Mesenchymal stem cell (in vitro differentiated cells and primary cell): ENCODE measurements around the gene CHD9.
A peak's percentile ranks its signal among the peaks of the same experiment; 100 is the strongest.
"Not testable (repeated sequence)": the region's sequence is repeated elsewhere in the genome, so short reads cannot be mapped to it uniquely, and the experiment has no call there.

Experiments used
- DNase-seq: peaks from one replicate; pipeline ENCODE4 v3.0.0-alpha.2; 2013
- H2AFZ ChIP-seq: one replicate; pipeline ENCODE4 v1.6.1; 2013; ENCODE audit warnings: low read depth, mild to moderate bottlenecking, control low read depth, inconsistent platforms, low read length, moderate library complexity
- H2AK5ac ChIP-seq: 2 replicates; pipeline ENCODE4 v1.6.1; 2013; ENCODE audit warnings: low read length, moderate library complexity, mild to moderate bottlenecking, inconsistent platforms; ENCODE audit not compliant: severe bottlenecking
- H2BK120ac ChIP-seq: one replicate; pipeline ENCODE4 v1.6.1; 2013; ENCODE audit warnings: low read depth, mild to moderate bottlenecking, inconsistent platforms, low read length, moderate library complexity
- H2BK12ac ChIP-seq, 2 experiments: one replicate each; pipeline ENCODE4 v1.6.1; 2013; ENCODE audit warnings: inconsistent platforms in 2 of 2, low read length in 2 of 2, mild to moderate bottlenecking in 2 of 2, moderate library complexity in 2 of 2, control low read depth in 1 of 2
- H2BK15ac ChIP-seq: one replicate; pipeline ENCODE4 v1.6.1; 2013; ENCODE audit warnings: mild to moderate bottlenecking, low read depth, inconsistent platforms; ENCODE audit not compliant: poor library complexity, severe bottlenecking
- H2BK5ac ChIP-seq: 2 replicates; pipeline ENCODE4 v1.6.1; 2013; ENCODE audit warnings: low read depth, mild to moderate bottlenecking, low read length, control low read depth, inconsistent platforms; ENCODE audit not compliant: poor library complexity, severe bottlenecking
- H3K14ac ChIP-seq, 2 experiments: one replicate each; pipeline ENCODE4 v1.6.1; 2013; ENCODE audit warnings: inconsistent platforms in 2 of 2, low read length in 2 of 2, control low read depth in 1 of 2, mild to moderate bottlenecking in 1 of 2, moderate library complexity in 1 of 2
- H3K18ac ChIP-seq, 2 experiments: one replicate each; pipeline ENCODE4 v1.6.1; 2013; ENCODE audit warnings: inconsistent platforms in 2 of 2, low read length in 2 of 2, control low read depth in 1 of 2, low read depth in 1 of 2, mild to moderate bottlenecking in 1 of 2
- H3K23ac ChIP-seq, 2 experiments: one replicate each; pipeline ENCODE4 v1.6.1; 2013; ENCODE audit warnings: inconsistent platforms in 2 of 2, low read length in 2 of 2, mild to moderate bottlenecking in 2 of 2, moderate library complexity in 2 of 2, control low read depth in 1 of 2
- H3K27ac ChIP-seq: 2 replicates; pipeline ENCODE4 v1.5.1; 2013; ENCODE audit warnings: mild to moderate bottlenecking, moderate library complexity, low read length, control low read depth, inconsistent platforms; ENCODE audit not compliant: poor library complexity, severe bottlenecking
- H3K27me3 ChIP-seq, 2 experiments: 2 replicates each; pipeline versions ENCODE4 v1.6.1 to v1.7.0; 2013; ENCODE audit warnings: low read length in 2 of 2, mild to moderate bottlenecking in 2 of 2, moderate library complexity in 2 of 2, control low read depth in 1 of 2, inconsistent platforms in 1 of 2; ENCODE audit not compliant: control insufficient read depth in 1 of 2, insufficient read depth in 1 of 2
- H3K36me3 ChIP-seq, 2 experiments: 2 replicates each; pipeline versions ENCODE4 v1.6.1 to v1.7.0; 2013; ENCODE audit warnings: low read length in 2 of 2, control low read depth in 1 of 2, inconsistent platforms in 1 of 2, low read depth in 1 of 2, mild to moderate bottlenecking in 1 of 2; ENCODE audit not compliant: insufficient read depth in 2 of 2, control insufficient read depth in 1 of 2
- H3K4ac ChIP-seq, 2 experiments: one replicate each; pipeline ENCODE4 v1.6.1; 2013; ENCODE audit warnings: inconsistent platforms in 2 of 2, low read length in 2 of 2, mild to moderate bottlenecking in 2 of 2, moderate library complexity in 2 of 2, control low read depth in 1 of 2, low read depth in 1 of 2
- H3K4me1 ChIP-seq: 2 replicates; pipeline ENCODE4 v1.6.1; 2013; ENCODE audit warnings: low read depth, low read length, control low read depth; ENCODE audit not compliant: control insufficient read depth, insufficient read depth
- H3K4me2 ChIP-seq: 2 replicates; pipeline ENCODE4 v1.6.1; 2013; ENCODE audit warnings: low read length, mild to moderate bottlenecking, inconsistent platforms; ENCODE audit not compliant: poor library complexity, severe bottlenecking
- H3K4me3 ChIP-seq, 2 experiments: 2 replicates each; pipeline versions ENCODE4 v1.5.1 to v1.7.0; 2013; ENCODE audit warnings: low read length in 2 of 2, mild to moderate bottlenecking in 2 of 2, control low read depth in 1 of 2, low read depth in 1 of 2; ENCODE audit not compliant: insufficient read depth in 1 of 2
- H3K79me1 ChIP-seq: replicated peaks from 2 replicates; pipeline ENCODE4 v1.6.1; 2013; ENCODE audit warnings: mild to moderate bottlenecking, control low read depth, low read length, inconsistent platforms; ENCODE audit not compliant: poor library complexity, severe bottlenecking
- H3K9ac ChIP-seq: 2 replicates; pipeline ENCODE4 v1.7.0; 2013; ENCODE audit warnings: mild to moderate bottlenecking, low read length, moderate library complexity
- H3K9me3 ChIP-seq: 2 replicates; pipeline ENCODE4 v1.7.0; 2013; ENCODE audit warnings: mild to moderate bottlenecking, low read length; ENCODE audit not compliant: control insufficient read depth
- H4K8ac ChIP-seq: one replicate; pipeline ENCODE4 v1.6.1; 2013; ENCODE audit warnings: inconsistent platforms, mild to moderate bottlenecking, low read length, moderate library complexity
- H4K91ac ChIP-seq: one replicate; pipeline ENCODE4 v1.6.1; 2013; ENCODE audit warnings: mild to moderate bottlenecking, low read length, inconsistent platforms
- WGBS: methylation state at CpG from one replicate; pipeline ENCODE4 v1.1.7; 2013; ENCODE audit warnings: mixed read lengths; 5-methylcytosine and 5-hydroxymethylcytosine counted together

The CHD9 gene

GRCh38 chr16:53323924-53324323 lies 269.1 kb downstream of the CHD9 start:
- H3K14ac ChIP-seq: no peak overlapping the region
- peaks cover 10% of the 10 kb centered on the region for H3K79me1 ChIP-seq
- no peak overlapping the region for H3K23ac ChIP-seq
- no peak overlapping the region for H2BK120ac ChIP-seq
- H2AK5ac ChIP-seq: no peak overlapping the region
- H4K8ac ChIP-seq: no peak overlapping the region
- no peak overlapping the region for H3K27ac ChIP-seq
- no peak overlapping the region for H2AFZ ChIP-seq
- no peak overlapping the region for H3K4me2 ChIP-seq
- no peak overlapping the region for H3K4ac ChIP-seq
- H3K36me3 ChIP-seq: peaks cover 19 to 94% of the 10 kb centered on the region in 2 experiments
- no peak overlapping the region for H2BK12ac ChIP-seq
- H4K91ac ChIP-seq: no peak overlapping the region
- H3K27me3 ChIP-seq: no peaks in the 10 kb centered on the region
- WGBS: 94% methylated on average over 5 of the region's 5 CpGs
- no peak overlapping the region for H2BK15ac ChIP-seq
- no peak for DNase-seq
- H2BK5ac ChIP-seq: no peak overlapping the region
- H3K18ac ChIP-seq: no peak overlapping the region
- no peaks in the 10 kb centered on the region for H3K9me3 ChIP-seq
- no peaks in the 10 kb centered on the region for H3K4me1 ChIP-seq
- no peak overlapping the region for H3K4me3 ChIP-seq
- H3K9ac ChIP-seq: no peak overlapping the region

GRCh38 chr16:53330991-53331390 lies 276.2 kb downstream of the CHD9 start:
- H2AK5ac ChIP-seq, H3K4me2 ChIP-seq, H3K27me3 ChIP-seq, H2AFZ ChIP-seq, H3K23ac ChIP-seq, H4K8ac ChIP-seq, H3K79me1 ChIP-seq, H3K9ac ChIP-seq, H4K91ac ChIP-seq, H3K18ac ChIP-seq, H3K4me1 ChIP-seq, H2BK15ac ChIP-seq, H2BK5ac ChIP-seq, H2BK12ac ChIP-seq, H3K4me3 ChIP-seq, H3K9me3 ChIP-seq, H3K4ac ChIP-seq, H3K14ac ChIP-seq, H2BK120ac ChIP-seq, DNase-seq, H3K27ac ChIP-seq: not testable (repeated sequence)
- H3K36me3 ChIP-seq: peaks cover 3 to 26% of the 10 kb centered on the region in 2 experiments
- WGBS: 100% methylated on average over 2 of the region's 3 CpGs

- Histone ChIP-seq H2BK120ac (no peak overlapping the region), H2AFZ (no peak overlapping the region), H3K27me3 (no peaks in the 10 kb centered on the region), H3K79me1 (no peaks in the 10 kb centered on the region), H3K9ac (no peak overlapping the region), H3K9me3 (no peaks in the 10 kb centered on the region), H3K36me3 (no peaks in the 10 kb centered on the region), H2BK15ac (no peak overlapping the region), H2BK12ac (no peak overlapping the region), H3K4me3 (no peak overlapping the region), H3K4me2 (no peak overlapping the region), H2AK5ac (no peak overlapping the region), H3K4ac (no peak overlapping the region), H4K91ac (no peak overlapping the region), H3K4me1 (no peaks in the 10 kb centered on the region), H4K8ac (no peak overlapping the region), H3K23ac (no peak overlapping the region), H3K14ac (no peak overlapping the region), H3K27ac (no peak overlapping the region), H3K18ac (no peak overlapping the region), H2BK5ac (peak overlapping the region; percentile 19)
- 79% methylated on average over 2 of the region's 4 CpGs for WGBS
- no peak for DNase-seq
These were observed 279.8 kb downstream of the CHD9 start for GRCh38 chr16:53334581-53334980.

- H3K36me3 ChIP-seq: no peaks in the 10 kb centered on the region
- no peaks in the 10 kb centered on the region for H3K4me1 ChIP-seq
- DNase-seq: no peak
- H3K23ac ChIP-seq: no peak overlapping the region
- no peak overlapping the region for H3K9ac ChIP-seq
- H3K4ac ChIP-seq: no peak overlapping the region
- H3K9me3 ChIP-seq: no peaks in the 10 kb centered on the region
- H2AK5ac ChIP-seq: no peak overlapping the region
- no peak overlapping the region for H3K18ac ChIP-seq
- H3K4me3 ChIP-seq: no peak overlapping the region
- peaks cover 0 to 8% of the 10 kb centered on the region in 2 experiments for H3K27me3 ChIP-seq
- no peaks in the 10 kb centered on the region for H3K79me1 ChIP-seq
- no peak overlapping the region for H4K8ac ChIP-seq
- no peak overlapping the region for H2BK15ac ChIP-seq
- H2BK5ac ChIP-seq: no peak overlapping the region
- no peak overlapping the region for H2AFZ ChIP-seq
- no peak overlapping the region for H3K27ac ChIP-seq
- no peak overlapping the region for H4K91ac ChIP-seq
- no peak overlapping the region for H2BK12ac ChIP-seq
- H3K14ac ChIP-seq: no peak overlapping the region
- no peak overlapping the region for H3K4me2 ChIP-seq
- no peak overlapping the region for H2BK120ac ChIP-seq
These were observed 282.5 kb downstream of the CHD9 start for GRCh38 chr16:53337294-53337693.
